ENCODE data around the gene DNAJC2.
"Not testable (repeated sequence)": the region's sequence is repeated elsewhere in the genome, so short reads cannot be mapped to it uniquely, and the experiment has no call there.

GRCh38 chr7:103274867-103275266 lies 69.7 kb downstream of the DNAJC2 start:
- not testable (repeated sequence) for TF ChIP-seq POLR2A, CTCF (IDR thresholded peaks at IDR 0.05)

Data from heart left ventricle (tissue), 13 donors.